Psoas muscle (tissue), 8 donors: ENCODE data around the gene DALRD3. TPM values are rescaled to one million over a fixed set of nuclear protein-coding genes. Genes with fewer than 3 reads are reported as not detected.
A peak's percentile ranks its signal among the peaks of the same experiment; 100 is the strongest.

Source experiments
- ATAC-seq, 4 donors: fragments of 200-7000 bp; cut with Tn5 transposase; one replicate each; pipeline ENCODE4 v1.9.1; 2020; ENCODE audit warnings: moderate library complexity in 3 of 4, mild to moderate bottlenecking in 2 of 4
- DNase-seq, 2 donors: peaks; one replicate each; pipeline ENCODE4 v3.0.0-alpha.2; 2020
- H3K27ac ChIP-seq: fragments of 200-600 bp; one replicate; pipeline ENCODE4 v1.8.0; 2022
- H3K27me3 ChIP-seq, 3 donors: fragments of 200-600 bp in 1 of 3; one replicate each; pipeline versions ENCODE4 v1.6.1 to v1.8.0; 2013 to 2022; ENCODE audit warnings: low read length in 2 of 3, mild to moderate bottlenecking in 2 of 3, moderate library complexity in 1 of 3; ENCODE audit not compliant: insufficient read depth in 3 of 3
- H3K36me3 ChIP-seq, 2 donors: fragments of 200-600 bp in 1 of 2; one replicate each; pipeline versions ENCODE4 v1.6.1 to v1.8.0; 2013 to 2022; ENCODE audit warnings: low read depth in 1 of 2, mild to moderate bottlenecking in 1 of 2, moderate library complexity in 1 of 2; ENCODE audit not compliant: insufficient read depth in 1 of 2
- H3K4me1 ChIP-seq: fragments of 200-600 bp; one replicate; pipeline ENCODE4 v1.8.0; 2022
- H3K4me3 ChIP-seq: fragments of 200-600 bp; one replicate; pipeline ENCODE4 v1.8.0; 2022; ENCODE audit warnings: mild to moderate bottlenecking
- H3K9me3 ChIP-seq: fragments of 200-600 bp; one replicate; pipeline ENCODE4 v1.8.0; 2022
- WGBS, 3 donors: extraction: QIAGEN DNeasy Blood & Tissue Kit; methylation state at CpG; one replicate each; pipeline versions ENCODE4 v1.1.6 to v1.1.7; 2013; 5-methylcytosine and 5-hydroxymethylcytosine counted together
- intact Hi-C, 2 donors: fragments of 100-400 bp; cut with DNase I; formaldehyde crosslinking; loops; one replicate each; pipeline versions ENCODE4 v1.11.0 to v1.14.2; 2022
- polyA plus RNA-seq, 3 donors: library from polyadenylated mRNA; stranded (reverse); fragments of 200-250 nt; gene quantifications; one replicate each; pipeline ENCODE4 v1.2.3, GENCODE V29; 2013
- total RNA-seq, 4 donors: library from RNA; stranded (reverse); fragmentation: NEBNext Ultra II Directional in 2 of 4; extraction: Animal tissue kit (Norgen Biotek cat#: 25700) in 2 of 4; gene quantifications; one replicate each; pipeline versions ENCODE4 v1.2.1 to v1.2.4, GENCODE V29; 2021 to 2023
- TF ChIP-seq, protein P1 (sequence below): fragments of 200-600 bp; IDR thresholded peaks from one replicate; pipeline ENCODE4 v1.8.0; 2022; ENCODE audit warnings: antibody characterized with exemption
- donor health status: healthy with polysubstance abuse.
- donor health status: DM: no; HTN: no; CAD: no; lungs with moderate emphysema.
- donor health status: Bipolar disorder and iron deficiency.
- donor health status: healthy.
- donor health status: DM: yes; HTN: yes; CAD: no.
- donor health status: DM: no; HTN: no; CAD: no.
- donor health status: DM: no; HTN: no; CAD: no.
- donor health status: DM: yes; HTN: yes; CAD: no.

The DALRD3 gene
- total and polyA plus RNA-seq, 7 donors = 7.5 to 19.9 (median 10.4) TPM

GRCh38 chr3:49030321-49030720 is 11.9 kb upstream of the DALRD3 start:
- 86 to 93% (median 87%) methylated on average over 6 of the region's 6 CpGs for WGBS, 3 donors

GRCh38 chr3:49029563-49029884 is 11.1 kb upstream of the DALRD3 start:
- Histone ChIP-seq H3K4me1 (peaks cover 31% of the 10 kb centered on the region), H3K27ac (peak overlapping the region; percentile 93), H3K36me3 (peaks cover 7 to 83% of the 10 kb centered on the region in 2 donors), H3K9me3 (no peaks in the 10 kb centered on the region), H3K4me3 (peak overlapping the region; percentile 89), H3K27me3 (no peaks in the 10 kb centered on the region)
- TF ChIP-seq, protein P1, sequence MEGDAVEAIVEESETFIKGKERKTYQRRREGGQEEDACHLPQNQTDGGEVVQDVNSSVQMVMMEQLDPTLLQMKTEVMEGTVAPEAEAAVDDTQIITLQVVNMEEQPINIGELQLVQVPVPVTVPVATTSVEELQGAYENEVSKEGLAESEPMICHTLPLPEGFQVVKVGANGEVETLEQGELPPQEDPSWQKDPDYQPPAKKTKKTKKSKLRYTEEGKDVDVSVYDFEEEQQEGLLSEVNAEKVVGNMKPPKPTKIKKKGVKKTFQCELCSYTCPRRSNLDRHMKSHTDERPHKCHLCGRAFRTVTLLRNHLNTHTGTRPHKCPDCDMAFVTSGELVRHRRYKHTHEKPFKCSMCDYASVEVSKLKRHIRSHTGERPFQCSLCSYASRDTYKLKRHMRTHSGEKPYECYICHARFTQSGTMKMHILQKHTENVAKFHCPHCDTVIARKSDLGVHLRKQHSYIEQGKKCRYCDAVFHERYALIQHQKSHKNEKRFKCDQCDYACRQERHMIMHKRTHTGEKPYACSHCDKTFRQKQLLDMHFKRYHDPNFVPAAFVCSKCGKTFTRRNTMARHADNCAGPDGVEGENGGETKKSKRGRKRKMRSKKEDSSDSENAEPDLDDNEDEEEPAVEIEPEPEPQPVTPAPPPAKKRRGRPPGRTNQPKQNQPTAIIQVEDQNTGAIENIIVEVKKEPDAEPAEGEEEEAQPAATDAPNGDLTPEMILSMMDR = no peak
- 2 to 5% (median 3%) methylated on average over 7 of the region's 7 CpGs for WGBS, 3 donors
- DNase-seq (no peak), ATAC-seq (no peak)
- intact Hi-C loops = no loop called here

More at GRCh38 chr3:49030321-49030720, 11.9 kb upstream of the DALRD3 start:
- Histone ChIP-seq H3K4me1 (peaks cover 27% of the 10 kb centered on the region), H3K9me3 (no peaks in the 10 kb centered on the region), H3K27ac (no peak overlapping the region), H3K4me3 (no peak overlapping the region), H3K27me3 (no peaks in the 10 kb centered on the region), H3K36me3 (peaks cover 7 to 83% of the 10 kb centered on the region in 2 donors)
- intact Hi-C loops = loop anchor here (5.0 kb wide), 3 partner anchors 47 to 62 kb away; partner anchors contain the start of gene QRICH1 (in 1 of the 2)
- TF ChIP-seq, protein P1 = no peak
- DNase-seq = no peak
- ATAC-seq = no peak

DNA sequence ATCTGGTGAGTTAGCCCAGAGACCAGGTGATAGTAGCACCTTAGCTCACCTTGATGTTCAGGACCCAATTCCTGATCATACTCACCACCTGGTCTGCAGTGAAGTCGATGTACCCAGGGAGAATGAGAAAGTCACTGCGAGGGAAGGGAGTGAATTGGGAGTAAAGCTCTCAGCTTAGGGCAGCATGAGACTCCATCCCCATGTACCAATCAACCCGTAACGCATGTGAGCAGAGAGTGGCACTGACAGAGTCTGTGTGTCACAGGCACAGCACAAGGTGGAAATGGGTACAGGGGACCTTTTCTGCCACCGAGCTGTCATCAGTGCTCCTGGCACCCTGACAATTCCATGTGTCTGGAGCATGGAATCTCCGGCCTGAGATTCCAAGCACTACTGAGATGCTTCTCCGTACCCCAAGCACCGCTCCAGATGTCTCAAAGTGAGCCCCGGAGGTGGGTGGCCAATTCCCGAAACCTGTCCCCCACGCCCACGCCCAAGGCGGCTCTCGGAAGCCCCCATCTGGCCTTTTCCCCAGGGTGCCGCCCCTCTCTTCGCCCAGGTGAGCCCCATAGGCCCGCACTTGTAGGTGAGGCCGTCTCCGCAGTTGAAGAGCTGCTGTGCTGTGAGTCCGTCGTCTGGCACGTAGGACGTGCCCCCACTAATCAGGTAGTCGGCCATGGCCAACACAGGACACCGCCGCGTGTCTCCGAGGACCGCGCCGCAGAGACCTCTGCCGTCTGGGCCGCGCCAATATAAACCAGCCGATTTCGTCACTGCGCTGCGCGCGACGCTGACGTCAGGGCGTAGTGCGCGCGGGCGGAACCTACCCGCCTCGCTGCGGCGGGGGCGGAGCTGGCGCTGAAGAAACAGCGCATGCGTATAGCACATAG is 10.5 kb upstream of the DALRD3 start, which contains the start of gene IMPDH2:
TSS of gene IMPDH2 (minus strand) at position 726 of the 890 bp plus-strand sequence. CDS start at position 678, 48 bp downstream.
- intact Hi-C loops = no loop called here
- peaks cover 7 to 83% of the 10 kb centered on the region in 2 donors for H3K36me3 ChIP-seq
- TF ChIP-seq, protein P1 = no peak
- no peaks in the 10 kb centered on the region for H3K27me3 ChIP-seq
- peak; percentile 93 to 98 for DNase-seq
- H3K4me3 ChIP-seq = peak within 1 kb of the TSS; percentile 89
- 1 to 2% (median 1%) methylated on average over 55 of the region's 55 CpGs for WGBS, 3 donors
- no peaks in the 10 kb centered on the region for H3K9me3 ChIP-seq
- peaks cover 37% of the 10 kb centered on the region for H3K4me1 ChIP-seq
- peak; percentile 91 to 96 (median 95) for ATAC-seq
- peak within 1 kb of the TSS; percentile 93 for H3K27ac ChIP-seq

DNA sequence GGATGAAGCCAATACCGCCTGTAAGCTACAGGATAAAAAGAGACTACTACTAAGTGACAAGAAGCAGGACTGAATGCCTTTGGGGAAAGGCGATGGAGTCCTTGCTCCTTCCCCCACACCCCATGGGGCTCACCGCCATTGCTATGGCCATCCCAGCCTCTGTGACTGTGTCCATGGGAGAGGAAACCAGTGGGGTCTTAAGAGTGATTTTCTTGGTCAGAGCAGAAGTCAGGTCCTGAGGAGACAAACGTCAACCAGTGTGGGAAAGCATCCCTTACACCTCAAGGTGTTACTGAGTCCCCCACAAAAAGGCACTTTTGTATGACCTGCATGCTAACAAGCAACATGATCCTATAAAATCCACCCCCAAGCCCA is 9.9 kb upstream of the DALRD3 start:
- TF ChIP-seq, protein P1 = no peak
- Histone ChIP-seq H3K4me1 (peaks cover 42% of the 10 kb centered on the region), H3K9me3 (no peaks in the 10 kb centered on the region), H3K27ac (peak overlapping the region; percentile 93), H3K27me3 (no peaks in the 10 kb centered on the region), H3K36me3 (peaks cover 7 to 83% of the 10 kb centered on the region in 2 donors), H3K4me3 (peak overlapping the region; percentile 89)
- ATAC-seq (no peak), DNase-seq (no peak)
- 78 to 82% (median 79%) methylated on average over 4 of the region's 4 CpGs for WGBS, 3 donors
- intact Hi-C loops = no loop called here
